Measurements from ENCODE around the gene LEFTY1. TPM values are rescaled to one million over a fixed set of nuclear protein-coding genes. Genes with fewer than 3 reads are reported as not detected.

LEFTY1 gene
- total RNA-seq, 2 donors from 2014 or later = not detected

DNA sequence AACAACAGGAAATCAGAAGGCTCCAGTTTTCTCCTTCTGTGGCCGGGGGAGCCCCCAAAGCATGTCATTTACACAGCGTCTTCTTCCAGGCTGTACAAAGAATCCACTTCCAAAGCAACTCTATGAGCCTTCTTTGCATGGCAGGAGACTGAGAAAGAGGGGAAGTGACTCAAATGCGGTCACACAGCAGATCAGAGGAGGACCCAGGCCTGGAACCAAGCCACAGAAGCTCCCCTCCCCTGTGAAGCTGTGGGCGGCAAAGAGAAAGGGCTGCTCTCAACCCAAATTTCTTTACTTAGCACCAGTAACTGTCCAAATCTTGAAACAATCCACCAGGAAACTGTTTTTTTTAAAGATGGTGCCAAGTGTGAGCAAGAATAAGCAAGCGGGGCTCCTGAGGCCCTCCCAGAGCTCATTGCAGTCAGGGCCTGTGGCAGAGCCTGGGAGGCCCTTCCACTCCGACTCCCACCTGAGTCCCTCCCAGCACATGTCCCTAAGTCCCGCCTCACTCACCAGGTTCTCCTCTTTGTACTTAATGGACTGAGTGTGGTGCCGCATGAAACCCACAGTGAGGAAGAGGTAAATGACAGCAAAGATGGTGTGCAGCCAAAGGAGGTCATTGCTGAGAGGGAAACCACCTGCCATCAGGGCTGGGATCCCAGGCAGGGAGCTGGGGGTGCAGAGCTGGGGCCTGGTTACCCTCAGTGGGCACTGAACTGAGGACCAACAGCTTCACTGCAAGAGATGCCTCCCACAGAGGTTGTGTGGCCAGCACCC is 22.7 kb downstream of the LEFTY1 start:
- peak; percentile 87 to 90 for ATAC-seq
- H3K36me3 Mint-ChIP-seq = no peaks in the 10 kb centered on the region
- no peaks in the 10 kb centered on the region for H3K27me3 Mint-ChIP-seq
- peak overlapping the region; percentile 39 to 53 for H3K27ac Mint-ChIP-seq
- H3K9me3 Mint-ChIP-seq = no peaks in the 10 kb centered on the region
- peak overlapping the region; percentile 34 for H3K4me3 Mint-ChIP-seq
- no peak for DNase-seq (ENCODE audit: low spot score)
- peaks cover 17 to 18% of the 10 kb centered on the region in 2 donors for H3K4me1 Mint-ChIP-seq (ENCODE audit: low read depth in 2 of 2)

DNA sequence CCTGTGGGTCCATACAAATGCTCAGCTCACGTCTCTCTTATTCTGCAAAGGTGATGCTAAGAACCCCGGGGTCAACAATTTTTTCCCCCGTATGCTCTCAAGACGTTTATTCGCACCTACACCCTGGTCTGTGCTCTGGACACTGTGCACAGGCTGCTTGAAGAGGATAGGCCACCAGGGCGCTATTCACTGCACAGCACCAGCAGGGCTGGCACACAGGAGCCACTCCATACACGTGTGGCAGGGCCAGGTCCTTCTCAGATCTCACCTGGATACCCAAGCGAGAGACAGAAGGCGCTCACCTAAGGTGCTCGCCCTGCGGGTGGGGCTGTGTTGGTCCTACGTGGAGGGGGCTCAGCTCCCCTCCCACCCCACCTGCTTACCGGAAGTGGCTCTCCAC is 23.4 kb downstream of the LEFTY1 start:
- DNase-seq (ENCODE audit: low spot score) = no peak
- H3K27ac Mint-ChIP-seq = peak overlapping the region in 1 of 2 donors; percentile 53
- no peak for ATAC-seq
- peaks cover 15 to 16% of the 10 kb centered on the region in 2 donors for H3K4me1 Mint-ChIP-seq (ENCODE audit: low read depth in 2 of 2)
- H3K36me3 Mint-ChIP-seq = no peaks in the 10 kb centered on the region
- no peaks in the 10 kb centered on the region for H3K27me3 Mint-ChIP-seq
- no peaks in the 10 kb centered on the region for H3K9me3 Mint-ChIP-seq
- no peak overlapping the region for H3K4me3 Mint-ChIP-seq

DNA sequence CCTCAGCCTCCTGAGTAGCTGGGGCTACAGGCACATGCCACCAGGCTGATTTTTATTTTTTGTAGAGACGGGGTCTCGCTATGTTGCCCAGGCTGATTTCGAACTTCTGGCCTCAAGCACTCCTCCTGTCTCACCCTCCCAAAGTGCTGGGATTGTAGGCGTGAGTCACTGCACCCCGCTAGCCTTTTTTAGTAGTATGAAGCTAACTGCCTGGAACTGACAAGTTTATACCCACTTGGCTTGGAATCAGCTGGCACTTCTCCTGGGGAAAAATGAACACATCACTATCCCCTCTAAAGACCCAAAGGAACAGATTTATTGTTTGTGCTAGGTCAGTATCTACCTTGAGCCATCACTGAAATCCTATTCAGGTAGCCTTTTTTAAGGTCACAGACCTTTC is 25.8 kb downstream of the LEFTY1 start:
- no peaks in the 10 kb centered on the region for H3K36me3 Mint-ChIP-seq
- H3K4me3 Mint-ChIP-seq = no peak overlapping the region
- peaks cover 15 to 16% of the 10 kb centered on the region in 2 donors for H3K4me1 Mint-ChIP-seq (ENCODE audit: low read depth in 2 of 2)
- H3K9me3 Mint-ChIP-seq = no peaks in the 10 kb centered on the region
- H3K27ac Mint-ChIP-seq = no peak overlapping the region
- ATAC-seq (no peak), DNase-seq (ENCODE audit: low spot score) (no peak)
- H3K27me3 Mint-ChIP-seq = no peaks in the 10 kb centered on the region

DNA sequence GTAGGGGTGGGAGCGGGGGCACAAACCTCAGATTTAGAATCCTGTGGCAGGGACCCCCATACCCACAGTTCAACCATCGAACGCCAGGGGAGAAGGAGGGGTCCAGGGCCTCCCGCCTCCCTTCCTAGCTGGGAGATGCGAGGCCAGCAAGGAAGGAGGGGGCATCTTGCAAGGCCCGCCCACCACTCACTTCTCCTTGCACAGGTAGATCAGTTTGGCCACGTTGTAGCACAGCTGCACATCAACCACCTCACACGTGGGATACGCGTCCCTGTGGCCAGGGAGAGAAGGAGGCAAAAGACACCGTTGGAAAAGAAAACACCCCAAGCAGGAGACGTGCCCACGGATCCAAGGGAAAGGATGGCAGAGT is 26.4 kb downstream of the LEFTY1 start:
- no peak for DNase-seq (ENCODE audit: low spot score)
- no peak for ATAC-seq
- Mint-ChIP-seq H3K27ac (no peak overlapping the region), H3K4me3 (no peak overlapping the region), H3K9me3 (no peaks in the 10 kb centered on the region), H3K27me3 (no peaks in the 10 kb centered on the region), H3K4me1 (ENCODE audit: low read depth in 2 of 2) (peaks cover 15 to 16% of the 10 kb centered on the region in 2 donors), H3K36me3 (no peaks in the 10 kb centered on the region)

DNA sequence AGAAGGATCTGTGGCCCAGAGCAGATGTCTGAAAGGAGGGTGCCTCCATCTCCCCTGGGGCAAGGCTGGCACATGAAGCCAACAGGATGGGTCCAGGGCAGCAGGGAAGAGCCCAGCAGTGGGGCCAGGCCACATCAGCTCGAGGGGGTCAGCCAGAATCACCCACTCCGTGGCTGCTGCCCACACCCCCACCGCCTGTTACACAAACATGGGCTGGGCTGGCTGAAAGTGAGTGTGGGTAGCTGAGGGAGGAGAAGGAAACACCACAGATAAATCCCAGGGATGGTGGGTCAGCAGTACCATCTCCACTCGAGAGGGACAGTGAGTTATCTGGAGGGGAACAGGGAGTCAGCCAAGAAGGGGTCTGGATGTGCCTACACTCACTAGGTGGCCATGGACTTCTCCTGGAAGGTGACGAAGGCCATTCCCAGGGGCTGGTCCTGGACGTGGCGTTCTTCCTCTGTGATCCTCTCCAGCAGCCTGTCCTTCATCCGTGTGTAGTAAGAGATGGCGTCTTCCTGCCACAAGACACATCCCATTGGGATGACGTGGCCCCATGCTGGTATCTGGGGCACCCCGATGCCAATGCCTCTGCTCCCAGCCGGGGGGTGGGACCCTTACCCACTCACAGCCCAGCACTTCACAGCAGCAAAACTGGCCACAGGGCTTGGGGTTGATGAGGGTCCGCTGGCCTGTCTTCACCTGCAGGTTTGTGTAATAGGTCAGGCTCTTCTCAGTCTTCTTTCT is 26.9 kb downstream of the LEFTY1 start:
- no peak for DNase-seq (ENCODE audit: low spot score)
- no peak overlapping the region for H3K4me3 Mint-ChIP-seq
- no peak for ATAC-seq
- no peaks in the 10 kb centered on the region for H3K9me3 Mint-ChIP-seq
- no peaks in the 10 kb centered on the region for H3K36me3 Mint-ChIP-seq
- H3K27ac Mint-ChIP-seq = no peak overlapping the region
- no peaks in the 10 kb centered on the region for H3K27me3 Mint-ChIP-seq
- H3K4me1 Mint-ChIP-seq (ENCODE audit: low read depth in 2 of 2) = peaks cover 12 to 13% of the 10 kb centered on the region in 2 donors

DNA sequence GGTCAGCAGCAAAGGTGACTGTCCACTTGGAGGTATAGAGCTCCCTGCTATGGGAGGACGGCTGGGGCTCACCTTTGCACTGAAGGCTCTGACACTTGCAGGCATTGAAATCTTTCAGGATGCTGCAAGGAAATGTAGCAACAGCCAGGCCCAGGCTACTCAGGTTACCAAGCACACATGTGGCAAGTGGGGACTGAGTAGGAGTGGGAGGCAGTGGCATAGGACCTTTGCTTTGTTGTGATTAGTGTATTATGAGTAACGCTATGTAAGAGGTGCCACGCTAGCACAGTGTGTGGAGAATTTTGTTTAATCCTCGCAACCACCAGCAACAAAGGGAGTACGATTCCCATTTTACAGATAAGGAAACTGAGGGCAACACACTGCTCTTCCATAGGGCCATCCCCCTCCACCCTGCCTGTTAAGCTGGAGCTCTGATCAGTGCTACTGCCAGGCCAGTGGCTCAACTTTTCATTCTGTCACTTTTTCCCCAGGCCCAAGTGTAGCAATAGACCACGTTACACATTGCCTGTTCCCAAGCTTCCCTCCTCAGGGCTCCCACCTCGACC is 28.0 kb downstream of the LEFTY1 start:
- Mint-ChIP-seq H3K4me1 (ENCODE audit: low read depth in 2 of 2) (peaks cover 3 to 6% of the 10 kb centered on the region in 2 donors), H3K27ac (no peak overlapping the region), H3K36me3 (no peaks in the 10 kb centered on the region), H3K4me3 (no peak overlapping the region), H3K27me3 (no peaks in the 10 kb centered on the region), H3K9me3 (no peaks in the 10 kb centered on the region)
- DNase-seq (ENCODE audit: low spot score) = no peak
- ATAC-seq = peak in 1 of 2 donors; percentile 40

DNA sequence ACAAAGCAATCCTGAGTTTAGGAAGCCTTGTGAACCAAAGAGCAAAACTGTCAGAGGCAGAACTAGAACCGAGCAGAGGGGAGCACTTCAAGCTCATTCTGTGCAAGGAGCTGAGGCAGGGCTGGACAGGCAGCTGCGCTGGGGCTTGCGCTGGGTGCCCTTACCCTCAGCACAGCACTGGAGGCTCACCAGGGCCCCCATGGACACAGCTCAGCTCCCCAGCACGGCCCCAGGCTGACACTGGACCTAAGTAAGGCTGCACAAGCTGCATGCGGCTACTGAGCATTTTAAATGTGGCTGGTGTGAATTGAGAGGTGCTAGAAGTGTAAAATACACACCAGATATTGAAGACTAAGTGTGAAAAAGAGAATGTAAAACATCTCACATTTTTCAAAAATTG is 28.8 kb downstream of the LEFTY1 start:
- no peaks in the 10 kb centered on the region for H3K27me3 Mint-ChIP-seq
- no peak for ATAC-seq
- no peaks in the 10 kb centered on the region for H3K36me3 Mint-ChIP-seq
- no peak for DNase-seq (ENCODE audit: low spot score)
- no peaks in the 10 kb centered on the region for H3K9me3 Mint-ChIP-seq
- H3K4me1 Mint-ChIP-seq (ENCODE audit: low read depth in 2 of 2) = peaks cover 0 to 4% of the 10 kb centered on the region in 2 donors
- no peak overlapping the region for H3K4me3 Mint-ChIP-seq
- no peak overlapping the region for H3K27ac Mint-ChIP-seq

DNA sequence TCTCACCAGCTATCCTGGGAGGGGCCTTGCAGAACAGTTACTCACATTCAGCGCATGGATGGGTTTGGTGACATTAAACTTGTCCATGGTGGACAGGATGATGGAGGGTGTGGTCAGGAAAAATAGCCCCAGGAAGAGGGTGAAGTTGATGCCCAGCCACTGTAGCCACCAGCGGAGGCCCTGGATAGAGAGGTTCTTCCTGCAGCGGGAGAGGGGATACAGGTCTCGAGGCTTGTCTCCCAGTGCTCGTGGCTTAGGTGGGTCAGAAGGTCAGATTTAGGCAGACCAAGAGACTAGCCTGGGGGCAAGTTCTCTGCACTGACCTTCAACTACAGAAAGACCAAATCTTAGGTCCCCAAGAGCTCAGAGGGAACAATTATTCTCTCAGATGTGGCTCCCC is 29.8 kb downstream of the LEFTY1 start:
- Mint-ChIP-seq H3K36me3 (peaks cover 5% of the 10 kb centered on the region), H3K4me1 (ENCODE audit: low read depth in 2 of 2) (peaks cover 3 to 4% of the 10 kb centered on the region in 2 donors), H3K4me3 (no peak overlapping the region), H3K9me3 (no peaks in the 10 kb centered on the region), H3K27me3 (no peaks in the 10 kb centered on the region), H3K27ac (no peak overlapping the region)
- ATAC-seq = no peak
- DNase-seq (ENCODE audit: low spot score) = no peak

DNA sequence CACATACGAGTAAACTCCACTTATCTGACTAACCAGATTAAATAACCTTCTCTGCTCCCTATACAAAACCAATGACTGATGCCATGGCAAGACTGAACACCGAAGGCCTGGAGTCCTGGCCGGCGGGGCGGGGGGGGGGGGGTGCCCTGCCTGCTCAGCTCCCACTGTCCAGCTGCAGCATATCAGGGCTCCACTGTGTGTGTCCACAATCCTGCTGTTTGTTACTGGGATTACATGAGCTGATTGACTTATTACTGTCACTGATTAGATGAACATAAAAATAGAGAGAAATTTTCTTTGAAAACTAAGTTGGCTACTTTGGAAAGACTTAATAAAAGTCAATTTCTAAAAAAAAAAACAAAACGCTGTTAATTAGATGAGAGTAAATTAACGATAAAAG is 31.7 kb downstream of the LEFTY1 start:
- no peak overlapping the region for H3K27ac Mint-ChIP-seq
- H3K9me3 Mint-ChIP-seq = no peaks in the 10 kb centered on the region
- H3K4me3 Mint-ChIP-seq = no peak overlapping the region
- H3K4me1 Mint-ChIP-seq (ENCODE audit: low read depth in 2 of 2) = peaks cover 11% of the 10 kb centered on the region in 2 donors
- ATAC-seq = no peak
- peaks cover 11% of the 10 kb centered on the region for H3K36me3 Mint-ChIP-seq
- no peaks in the 10 kb centered on the region for H3K27me3 Mint-ChIP-seq
- DNase-seq (ENCODE audit: low spot score) = no peak

DNA sequence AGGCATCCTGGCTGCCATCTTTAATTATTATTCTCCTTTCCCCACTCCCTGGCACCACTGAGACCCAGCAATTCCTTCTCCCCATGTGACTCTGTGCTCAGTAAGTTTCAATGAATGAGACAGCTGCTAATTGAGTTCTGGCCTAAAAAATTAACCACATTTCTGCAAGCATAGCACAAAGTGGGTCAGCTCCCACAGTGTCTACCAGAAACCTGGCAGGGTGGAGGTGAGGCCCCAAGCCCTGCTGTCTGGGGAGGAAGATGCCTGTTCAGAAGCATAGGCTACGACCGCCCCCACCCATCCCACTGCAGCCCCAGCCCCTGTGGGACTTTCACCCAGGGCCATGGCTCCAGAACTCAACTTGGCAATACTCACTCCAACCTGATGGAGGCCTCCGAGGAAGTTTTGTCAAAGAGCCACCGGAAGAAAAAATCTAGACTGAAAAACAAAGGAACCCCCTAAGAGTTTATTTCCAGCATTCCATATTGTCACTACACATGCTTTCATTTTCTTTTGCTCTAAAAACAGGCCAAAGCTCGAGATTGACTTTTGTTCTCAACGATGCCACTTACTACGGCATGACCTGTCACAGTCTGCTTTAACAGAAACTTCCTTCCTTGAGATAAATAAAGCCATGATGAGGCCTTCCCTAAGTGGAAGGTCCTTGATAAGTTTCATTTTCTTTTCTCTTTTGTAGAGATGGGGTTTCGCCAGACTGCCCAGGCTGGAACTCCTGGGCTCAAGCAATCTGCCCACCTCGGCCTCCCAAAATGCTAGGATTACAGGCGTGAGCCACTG is 33.2 kb downstream of the LEFTY1 start:
- H3K9me3 Mint-ChIP-seq = no peaks in the 10 kb centered on the region
- H3K27ac Mint-ChIP-seq = no peak overlapping the region
- H3K4me3 Mint-ChIP-seq = no peak overlapping the region
- DNase-seq (ENCODE audit: low spot score) (no peak), ATAC-seq (no peak)
- no peaks in the 10 kb centered on the region for H3K27me3 Mint-ChIP-seq
- H3K4me1 Mint-ChIP-seq (ENCODE audit: low read depth in 2 of 2) = peaks cover 18 to 21% of the 10 kb centered on the region in 2 donors
- H3K36me3 Mint-ChIP-seq = peaks cover 11% of the 10 kb centered on the region

DNA sequence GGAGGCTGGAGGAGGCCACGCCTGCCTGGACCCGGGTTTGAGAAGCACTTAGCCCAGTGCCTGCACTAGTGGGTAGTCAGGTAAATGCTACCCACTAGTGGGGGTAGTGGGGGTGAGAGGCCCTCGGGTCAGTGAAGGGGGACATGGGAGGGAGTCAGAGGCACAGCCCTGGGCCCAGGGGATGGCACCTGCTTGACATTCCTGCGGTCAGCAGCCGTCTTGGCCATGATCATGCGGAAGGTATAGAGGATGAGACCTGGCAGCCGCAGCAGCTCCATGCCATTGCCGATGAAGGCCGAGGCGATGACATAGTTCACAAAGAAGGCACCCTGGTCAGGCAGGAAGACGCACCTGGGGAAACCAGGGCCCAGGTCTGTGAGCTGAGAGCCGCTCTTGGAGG is 35.5 kb downstream of the LEFTY1 start:
- ATAC-seq = no peak
- Mint-ChIP-seq H3K9me3 (no peaks in the 10 kb centered on the region), H3K36me3 (peaks cover 11% of the 10 kb centered on the region), H3K27me3 (no peaks in the 10 kb centered on the region), H3K27ac (peak overlapping the region in 1 of 2 donors; percentile 64), H3K4me3 (no peak overlapping the region), H3K4me1 (ENCODE audit: low read depth in 2 of 2) (peaks cover 36 to 40% of the 10 kb centered on the region in 2 donors)
- DNase-seq (ENCODE audit: low spot score) = no peak

DNA sequence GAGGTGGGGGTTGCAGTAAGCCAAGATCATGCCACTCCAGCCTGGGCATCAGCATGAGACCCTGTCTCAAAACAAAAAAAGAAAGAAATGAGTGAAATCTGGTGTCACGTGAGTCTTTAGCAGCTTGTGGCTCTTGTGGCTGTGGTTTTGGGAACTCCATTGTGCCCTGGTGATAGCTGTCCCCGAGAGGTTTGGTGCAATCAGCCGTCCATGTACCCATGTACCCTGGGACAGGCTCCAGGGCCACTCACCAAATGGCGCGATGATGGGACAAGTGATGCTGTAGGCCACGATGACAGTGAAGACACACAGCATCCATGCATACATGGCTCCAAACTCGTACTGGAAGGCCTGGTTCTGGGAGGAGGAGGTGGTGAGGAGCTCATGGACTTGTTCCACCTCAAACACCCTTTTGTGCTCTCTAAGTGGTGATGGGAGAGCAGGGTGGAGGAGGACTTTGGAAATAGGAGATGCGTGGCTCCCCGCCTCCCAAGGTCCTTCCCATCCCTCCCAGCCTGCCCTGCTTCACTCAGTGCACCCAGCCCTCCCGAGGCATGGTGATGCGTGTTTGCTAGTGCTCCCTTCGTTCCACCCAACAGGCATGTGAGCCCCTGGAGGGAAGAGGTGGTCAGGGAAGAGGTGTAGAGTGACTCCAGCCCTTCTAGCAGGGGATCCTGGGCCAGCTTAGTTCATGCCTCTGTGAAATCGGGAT is 36.4 kb downstream of the LEFTY1 start:
- peak overlapping the region in 1 of 2 donors; percentile 31 for H3K27ac Mint-ChIP-seq

DNA sequence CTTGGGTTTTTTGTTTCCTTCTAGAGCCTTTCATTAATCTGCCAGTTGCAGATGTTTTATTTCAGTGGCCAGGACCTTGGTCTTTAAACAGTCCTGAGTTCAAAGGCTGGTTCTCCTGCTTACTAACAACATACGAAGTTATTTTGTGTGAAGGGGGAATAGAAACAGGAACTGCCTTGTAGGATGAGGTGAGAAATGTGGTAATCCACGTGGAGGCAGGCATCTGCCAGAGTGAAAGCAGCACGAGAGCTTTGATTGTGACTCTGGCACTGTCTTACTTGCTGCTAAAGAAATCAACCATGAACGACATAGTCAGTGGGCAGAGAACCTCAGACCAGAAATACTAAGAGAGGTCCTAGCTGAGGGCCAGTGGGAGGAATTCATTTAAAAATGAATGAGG is 37.1 kb downstream of the LEFTY1 start:
- H3K27ac Mint-ChIP-seq = peak overlapping the region in 1 of 2 donors; percentile 31
- H3K36me3 Mint-ChIP-seq = peaks cover 11% of the 10 kb centered on the region

More for the DNA sequence above, 36.4 kb downstream of the LEFTY1 start:
- DNase-seq (ENCODE audit: low spot score) (no peak), ATAC-seq (no peak)
- no peaks in the 10 kb centered on the region for H3K27me3 Mint-ChIP-seq
- peaks cover 43 to 46% of the 10 kb centered on the region in 2 donors for H3K4me1 Mint-ChIP-seq (ENCODE audit: low read depth in 2 of 2)
- peaks cover 11% of the 10 kb centered on the region for H3K36me3 Mint-ChIP-seq
- H3K9me3 Mint-ChIP-seq = no peaks in the 10 kb centered on the region
- no peak overlapping the region for H3K4me3 Mint-ChIP-seq

More for the DNA sequence above, 37.1 kb downstream of the LEFTY1 start:
- DNase-seq (ENCODE audit: low spot score) (no peak), ATAC-seq (peak; percentile 54 to 62)
- Mint-ChIP-seq H3K4me3 (no peak overlapping the region), H3K4me1 (ENCODE audit: low read depth in 2 of 2) (peaks cover 43 to 49% of the 10 kb centered on the region in 2 donors), H3K27me3 (no peaks in the 10 kb centered on the region), H3K9me3 (no peaks in the 10 kb centered on the region)
